ENCODE data around the gene NRXN3.

NRXN3 gene

GRCh38 chr14:79118291-79118690 lies 948.1 kb downstream of the NRXN3 start:
- Histone ChIP-seq H3K9me3 (no peaks in the 10 kb centered on the region), H3K36me3 (no peaks in the 10 kb centered on the region), H4K20me1 (no peaks in the 10 kb centered on the region), H3K9ac (no peak overlapping the region), H3K4me1 (no peaks in the 10 kb centered on the region), H3K4me3 (no peak overlapping the region), H3K27ac (no peak overlapping the region), H3K4me2 (no peak overlapping the region), H3K27me3 (no peaks in the 10 kb centered on the region)
- TF ChIP-seq Cebpa-rat (IDR thresholded peaks at IDR 0.05): no peak

GRCh38 chr14:79134361-79134760 lies 964.2 kb downstream of the NRXN3 start:
- Histone ChIP-seq H3K4me3 (no peak overlapping the region), H3K4me2 (no peak overlapping the region), H3K9ac (no peak overlapping the region), H3K9me3 (0 out of 2 replicates have a peak, but pooled peaks cover 4% of the 10 kb centered on the region), H3K36me3 (no peaks in the 10 kb centered on the region), H3K27me3 (no peaks in the 10 kb centered on the region), H3K27ac (no peak overlapping the region), H4K20me1 (no peaks in the 10 kb centered on the region), H3K4me1 (no peaks in the 10 kb centered on the region)
- no peak for TF ChIP-seq Cebpa-rat (IDR thresholded peaks at IDR 0.05)

- Histone ChIP-seq H3K4me2 (no peak overlapping the region), H3K9ac (no peak overlapping the region), H3K27ac (no peak overlapping the region), H3K4me3 (no peak overlapping the region), H3K4me1 (no peaks in the 10 kb centered on the region), H4K20me1 (no peaks in the 10 kb centered on the region), H3K27me3 (no peaks in the 10 kb centered on the region), H3K36me3 (no peaks in the 10 kb centered on the region), H3K9me3 (0 out of 2 replicates have a peak, but pooled peaks cover 4% of the 10 kb centered on the region)
- TF ChIP-seq Cebpa-rat (IDR thresholded peaks at IDR 0.05): no peak
Observed at GRCh38 chr14:79136071-79137044, 966.2 kb downstream of the NRXN3 start.

GRCh38 chr14:79137045-79137430 lies 966.9 kb downstream of the NRXN3 start:
- H3K27me3 ChIP-seq: no peaks in the 10 kb centered on the region
- H4K20me1 ChIP-seq: no peaks in the 10 kb centered on the region
- TF ChIP-seq Cebpa-rat (IDR thresholded peaks at IDR 0.05): no peak
- 0 out of 2 replicates have a peak, but pooled peaks cover 4% of the 10 kb centered on the region for H3K9me3 ChIP-seq
- H3K9ac ChIP-seq: no peak overlapping the region
- H3K4me3 ChIP-seq: no peak overlapping the region
- no peak overlapping the region for H3K27ac ChIP-seq
- H3K4me2 ChIP-seq: no peak overlapping the region
- H3K4me1 ChIP-seq: no peaks in the 10 kb centered on the region
- no peaks in the 10 kb centered on the region for H3K36me3 ChIP-seq

GRCh38 chr14:79137836-79138235 lies 967.7 kb downstream of the NRXN3 start:
- Histone ChIP-seq H3K9me3 (0 out of 2 replicates have a peak, but pooled peaks cover 2% of the 10 kb centered on the region), H3K4me1 (no peaks in the 10 kb centered on the region), H3K9ac (no peak overlapping the region), H3K36me3 (no peaks in the 10 kb centered on the region), H4K20me1 (no peaks in the 10 kb centered on the region), H3K4me3 (no peak overlapping the region), H3K4me2 (no peak overlapping the region), H3K27me3 (no peaks in the 10 kb centered on the region), H3K27ac (no peak overlapping the region)
- no peak for TF ChIP-seq Cebpa-rat (IDR thresholded peaks at IDR 0.05)

- Histone ChIP-seq H3K4me3 (no peak overlapping the region), H3K9ac (no peak overlapping the region), H3K27me3 (no peaks in the 10 kb centered on the region), H3K4me1 (no peaks in the 10 kb centered on the region), H3K36me3 (no peaks in the 10 kb centered on the region), H3K9me3 (no peaks in the 10 kb centered on the region), H4K20me1 (no peaks in the 10 kb centered on the region), H3K4me2 (no peak overlapping the region), H3K27ac (no peak overlapping the region)
- no peak for TF ChIP-seq Cebpa-rat (IDR thresholded peaks at IDR 0.05)
Observed at GRCh38 chr14:79144896-79145295, 974.7 kb downstream of the NRXN3 start.

- Histone ChIP-seq H3K4me1 (no peaks in the 10 kb centered on the region), H3K4me3 (no peak overlapping the region), H3K27me3 (no peaks in the 10 kb centered on the region), H3K36me3 (no peaks in the 10 kb centered on the region), H3K9ac (no peak overlapping the region), H3K4me2 (no peak overlapping the region), H3K9me3 (no peaks in the 10 kb centered on the region), H4K20me1 (no peaks in the 10 kb centered on the region), H3K27ac (no peak overlapping the region)
- TF ChIP-seq Cebpa-rat (IDR thresholded peaks at IDR 0.05): no peak
Observed at GRCh38 chr14:79150226-79150625, 980.1 kb downstream of the NRXN3 start.

GRCh38 chr14:79157369-79157768 lies 987.2 kb downstream of the NRXN3 start:
- no peak overlapping the region for H3K9ac ChIP-seq
- H3K36me3 ChIP-seq: no peaks in the 10 kb centered on the region
- no peak overlapping the region for H3K4me2 ChIP-seq
- H3K9me3 ChIP-seq: no peaks in the 10 kb centered on the region
- no peak for TF ChIP-seq Cebpa-rat (IDR thresholded peaks at IDR 0.05)
- no peaks in the 10 kb centered on the region for H3K27me3 ChIP-seq
- no peak overlapping the region for H3K4me3 ChIP-seq
- H4K20me1 ChIP-seq: no peaks in the 10 kb centered on the region
- no peaks in the 10 kb centered on the region for H3K4me1 ChIP-seq
- no peak overlapping the region for H3K27ac ChIP-seq

- H3K4me3 ChIP-seq: no peak overlapping the region
- H4K20me1 ChIP-seq: no peaks in the 10 kb centered on the region
Observed at GRCh38 chr14:79161571-79161970, 991.4 kb downstream of the NRXN3 start.

GRCh38 chr14:79162833-79163232 lies 992.7 kb downstream of the NRXN3 start:
- Histone ChIP-seq H3K27ac (no peak overlapping the region), H3K4me3 (no peak overlapping the region), H4K20me1 (no peaks in the 10 kb centered on the region), H3K27me3 (no peaks in the 10 kb centered on the region), H3K36me3 (no peaks in the 10 kb centered on the region), H3K4me1 (no peaks in the 10 kb centered on the region), H3K9me3 (no peaks in the 10 kb centered on the region), H3K9ac (no peak overlapping the region), H3K4me2 (no peak overlapping the region)
- TF ChIP-seq Cebpa-rat (IDR thresholded peaks at IDR 0.05): no peak

More at GRCh38 chr14:79161571-79161970, 991.4 kb downstream of the NRXN3 start:
- Histone ChIP-seq H3K36me3 (no peaks in the 10 kb centered on the region), H3K27me3 (no peaks in the 10 kb centered on the region), H3K4me2 (no peak overlapping the region), H3K27ac (no peak overlapping the region), H3K4me1 (no peaks in the 10 kb centered on the region), H3K9me3 (no peaks in the 10 kb centered on the region), H3K9ac (no peak overlapping the region)
- no peak for TF ChIP-seq Cebpa-rat (IDR thresholded peaks at IDR 0.05)

All from BLaER1 (cell line).